Prostate gland (tissue), 2 donors: Measurements from ENCODE around the gene DZIP3. TPM values are rescaled to one million over a fixed set of nuclear protein-coding genes. Genes with fewer than 3 reads are reported as not detected.

Source experiments
- DNase-seq: peaks from one replicate; pipeline ENCODE4 v3.0.0-alpha.2; 2019; ENCODE audit warnings: low spot score
- H3K27ac ChIP-seq, 2 donors: fragments of 200-600 bp; sonication (generic); 2 replicates each; pipeline ENCODE4 v1.5.1; 2017 to 2019
- H3K27me3 ChIP-seq: fragments of 200-600 bp; sonication (generic); replicated peaks from 2 replicates; pipeline ENCODE4 v1.5.1; 2019; ENCODE audit not compliant: insufficient read depth
- H3K36me3 ChIP-seq, 2 donors: fragments of 200-600 bp; sonication (generic); 1 replicate in 1 of 2; 2 replicates in 1 of 2; pipeline versions ENCODE4 v1.5.1 to v1.8.1; 2017 to 2019
- H3K4me1 ChIP-seq: fragments of 200-600 bp; sonication (generic); replicated peaks from 2 replicates; pipeline ENCODE4 v1.5.1; 2019
- H3K4me3 ChIP-seq, 2 donors: fragments of 200-600 bp; sonication (generic); 2 replicates each; pipeline ENCODE4 v1.5.1; 2017 to 2019
- H3K9me3 ChIP-seq: fragments of 200-600 bp; sonication (generic); 2 replicates; pipeline ENCODE4 v1.5.1; 2017
- POLR2A ChIP-seq: fragments of 450-650 bp; IDR thresholded peaks from one replicate; pipeline ENCODE4 v1.6.1; 2016; ENCODE audit warnings: antibody characterized with exemption, mild to moderate bottlenecking
- POLR2AphosphoS5 ChIP-seq: sonication (generic); formaldehyde crosslinking; IDR thresholded peaks from one replicate; pipeline ENCODE4 v1.6.1; 2017; ENCODE audit warnings: antibody characterized with exemption
- WGBS: methylation state at CpG from one replicate; pipeline ENCODE4 v1.1.5; 2018; 5-methylcytosine and 5-hydroxymethylcytosine counted together
- intact Hi-C: fragments of 100-400 bp; cut with DNase I; formaldehyde crosslinking; loops from one replicate; pipeline ENCODE4 v1.14.2; 2022
- total RNA-seq, 2 donors: library from RNA; depleted of rRNA; stranded (reverse); fragments of >200 nt; gene quantifications; one replicate each; pipeline ENCODE4 v1.1.0, GENCODE V29; 2016
- TF ChIP-seq, protein P1 (sequence below), 4 experiments: fragments of 200-600 bp in 2 of 4; fragments of 450-650 bp in 2 of 4; sonication (generic) in 2 of 4; IDR thresholded peaks; 1 replicate in 3 of 4; 2 replicates in 1 of 4; pipeline ENCODE4 v1.5.1; 2016 to 2019; ENCODE audit warnings: antibody characterized with exemption in 4 of 4, mild to moderate bottlenecking in 2 of 4, moderate library complexity in 2 of 4

DZIP3 gene, protein sequence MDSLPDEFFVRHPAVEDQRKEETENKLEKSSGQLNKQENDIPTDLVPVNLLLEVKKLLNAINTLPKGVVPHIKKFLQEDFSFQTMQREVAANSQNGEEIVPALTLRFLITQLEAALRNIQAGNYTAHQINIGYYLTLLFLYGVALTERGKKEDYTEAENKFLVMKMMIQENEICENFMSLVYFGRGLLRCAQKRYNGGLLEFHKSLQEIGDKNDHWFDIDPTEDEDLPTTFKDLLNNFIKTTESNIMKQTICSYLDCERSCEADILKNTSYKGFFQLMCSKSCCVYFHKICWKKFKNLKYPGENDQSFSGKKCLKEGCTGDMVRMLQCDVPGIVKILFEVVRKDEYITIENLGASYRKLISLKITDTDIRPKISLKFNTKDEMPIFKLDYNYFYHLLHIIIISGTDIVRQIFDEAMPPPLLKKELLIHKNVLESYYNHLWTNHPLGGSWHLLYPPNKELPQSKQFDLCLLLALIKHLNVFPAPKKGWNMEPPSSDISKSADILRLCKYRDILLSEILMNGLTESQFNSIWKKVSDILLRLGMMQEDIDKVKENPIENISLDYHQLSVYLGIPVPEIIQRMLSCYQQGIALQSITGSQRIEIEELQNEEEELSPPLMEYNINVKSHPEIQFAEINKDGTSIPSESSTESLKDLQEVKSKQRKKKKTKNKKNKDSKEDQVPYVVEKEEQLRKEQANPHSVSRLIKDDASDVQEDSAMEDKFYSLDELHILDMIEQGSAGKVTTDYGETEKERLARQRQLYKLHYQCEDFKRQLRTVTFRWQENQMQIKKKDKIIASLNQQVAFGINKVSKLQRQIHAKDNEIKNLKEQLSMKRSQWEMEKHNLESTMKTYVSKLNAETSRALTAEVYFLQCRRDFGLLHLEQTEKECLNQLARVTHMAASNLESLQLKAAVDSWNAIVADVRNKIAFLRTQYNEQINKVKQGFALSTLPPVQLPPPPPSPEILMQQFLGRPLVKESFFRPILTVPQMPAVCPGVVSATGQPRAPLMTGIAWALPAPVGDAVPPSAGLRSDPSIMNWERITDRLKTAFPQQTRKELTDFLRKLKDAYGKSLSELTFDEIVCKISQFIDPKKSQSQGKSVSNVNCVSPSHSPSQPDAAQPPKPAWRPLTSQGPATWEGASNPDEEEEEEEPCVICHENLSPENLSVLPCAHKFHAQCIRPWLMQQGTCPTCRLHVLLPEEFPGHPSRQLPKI
- 10 to 100 TPM in 1 of 2 donors, 1 to 10 TPM in 1; 9.8 to 22.2 TPM for total RNA-seq

DNA sequence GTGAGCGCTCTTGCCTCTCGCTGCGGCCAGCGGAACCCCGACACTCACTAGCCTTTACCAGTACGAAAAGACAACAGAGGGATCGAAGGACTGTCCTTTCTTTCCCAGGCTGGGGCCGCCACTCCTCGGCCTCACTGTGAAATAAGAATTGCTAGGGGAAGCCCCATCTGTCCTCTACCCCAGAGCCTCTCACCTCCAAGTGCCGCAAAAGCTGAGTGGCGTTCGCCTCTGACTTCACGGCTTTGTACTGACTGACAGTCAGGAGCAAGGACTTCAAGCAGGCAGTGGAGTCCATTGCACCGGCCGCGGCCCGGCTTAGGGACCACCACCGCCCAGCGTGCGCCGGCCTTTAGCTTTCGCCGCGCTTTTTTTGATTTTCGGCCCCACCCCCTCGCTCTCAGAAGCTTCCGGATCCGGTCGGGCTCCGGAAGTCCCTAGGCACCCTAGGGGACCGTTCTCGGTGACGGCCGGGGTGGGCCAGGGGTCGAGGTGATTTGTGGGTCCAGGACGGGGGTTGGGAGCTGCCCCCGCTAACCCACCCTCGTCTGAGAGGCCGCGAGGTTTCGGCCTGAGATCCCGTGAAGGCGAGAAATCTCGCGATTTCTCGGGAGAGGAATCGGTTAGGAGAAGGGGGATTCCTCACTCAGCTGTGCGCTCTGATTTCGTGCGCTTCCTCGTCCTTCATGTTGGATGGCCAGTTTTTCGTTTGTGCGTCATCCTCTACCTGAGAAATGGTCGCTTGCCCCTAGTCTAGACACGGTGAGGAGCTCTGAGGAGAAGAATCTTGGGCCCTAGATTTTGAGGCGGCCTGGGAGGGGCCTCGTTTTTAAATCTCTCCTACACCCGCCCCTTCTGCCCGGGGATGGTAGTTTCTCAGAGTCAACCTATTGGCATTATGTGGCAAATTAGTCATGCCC lies at the start of gene DZIP3, which contains the start of gene CIP2A:
TSS of gene DZIP3 (plus strand) at position 642 of the 917 bp plus-strand sequence. CDS start 15,685 bp downstream, outside the sequence.
TSS of gene CIP2A (minus strand) at position 358 of the 917 bp plus-strand sequence. CDS start at position 295, 63 bp downstream.
- H3K27ac ChIP-seq: peak within 1 kb of the TSS; percentile 88 to 90
- TF ChIP-seq, protein P1, sequence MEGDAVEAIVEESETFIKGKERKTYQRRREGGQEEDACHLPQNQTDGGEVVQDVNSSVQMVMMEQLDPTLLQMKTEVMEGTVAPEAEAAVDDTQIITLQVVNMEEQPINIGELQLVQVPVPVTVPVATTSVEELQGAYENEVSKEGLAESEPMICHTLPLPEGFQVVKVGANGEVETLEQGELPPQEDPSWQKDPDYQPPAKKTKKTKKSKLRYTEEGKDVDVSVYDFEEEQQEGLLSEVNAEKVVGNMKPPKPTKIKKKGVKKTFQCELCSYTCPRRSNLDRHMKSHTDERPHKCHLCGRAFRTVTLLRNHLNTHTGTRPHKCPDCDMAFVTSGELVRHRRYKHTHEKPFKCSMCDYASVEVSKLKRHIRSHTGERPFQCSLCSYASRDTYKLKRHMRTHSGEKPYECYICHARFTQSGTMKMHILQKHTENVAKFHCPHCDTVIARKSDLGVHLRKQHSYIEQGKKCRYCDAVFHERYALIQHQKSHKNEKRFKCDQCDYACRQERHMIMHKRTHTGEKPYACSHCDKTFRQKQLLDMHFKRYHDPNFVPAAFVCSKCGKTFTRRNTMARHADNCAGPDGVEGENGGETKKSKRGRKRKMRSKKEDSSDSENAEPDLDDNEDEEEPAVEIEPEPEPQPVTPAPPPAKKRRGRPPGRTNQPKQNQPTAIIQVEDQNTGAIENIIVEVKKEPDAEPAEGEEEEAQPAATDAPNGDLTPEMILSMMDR (IDR thresholded peaks at IDR 0.05): peak in 2 of 4 experiments; percentile 4 to 18
- TF ChIP-seq POLR2AphosphoS5 (peak; percentile 91), POLR2A (peak; percentile 54)
- DNase-seq: peak; percentile 65
- no peaks in the 10 kb centered on the region for H3K4me1 ChIP-seq
- H3K36me3 ChIP-seq: no peaks in the 10 kb centered on the region
- no peaks in the 10 kb centered on the region for H3K27me3 ChIP-seq
- intact Hi-C loops: no loop called here
- under 1% methylated on average over 59 of the region's 59 CpGs for WGBS
- H3K9me3 ChIP-seq: no peaks in the 10 kb centered on the region
- peak within 1 kb of the TSS; percentile 55 to 75 for H3K4me3 ChIP-seq

DNA sequence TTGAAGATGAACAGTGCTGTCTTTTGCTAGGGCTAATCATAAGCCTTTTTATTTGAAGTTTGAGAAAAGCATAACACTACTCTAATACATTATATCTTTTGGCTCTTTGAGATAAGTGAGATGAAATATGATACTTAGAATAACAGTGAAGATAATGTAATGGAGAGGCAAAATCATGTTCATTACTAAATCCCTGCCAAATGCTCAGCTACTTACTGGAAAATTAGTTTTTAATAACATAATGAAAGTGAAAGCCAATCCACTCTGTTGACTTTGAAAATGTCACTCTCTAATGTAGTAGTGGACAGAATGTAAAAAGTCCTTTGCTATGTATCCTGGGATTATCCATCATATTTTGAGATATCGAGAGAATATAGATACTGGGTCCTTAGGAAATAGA lies 43.3 kb upstream of the DZIP3 start:
- DNase-seq: no peak
- Histone ChIP-seq H3K4me1 (no peaks in the 10 kb centered on the region), H3K27ac (no peak overlapping the region), H3K4me3 (no peak overlapping the region), H3K27me3 (no peaks in the 10 kb centered on the region), H3K9me3 (no peaks in the 10 kb centered on the region), H3K36me3 (no peaks in the 10 kb centered on the region)
- no peak for TF ChIP-seq POLR2AphosphoS5
- TF ChIP-seq POLR2A: no peak
- TF ChIP-seq, protein P1 (IDR thresholded peaks at IDR 0.05): no peak
- WGBS: 80% methylated on average over 1 of the region's 1 CpG
- intact Hi-C loops: no loop called here

DNA sequence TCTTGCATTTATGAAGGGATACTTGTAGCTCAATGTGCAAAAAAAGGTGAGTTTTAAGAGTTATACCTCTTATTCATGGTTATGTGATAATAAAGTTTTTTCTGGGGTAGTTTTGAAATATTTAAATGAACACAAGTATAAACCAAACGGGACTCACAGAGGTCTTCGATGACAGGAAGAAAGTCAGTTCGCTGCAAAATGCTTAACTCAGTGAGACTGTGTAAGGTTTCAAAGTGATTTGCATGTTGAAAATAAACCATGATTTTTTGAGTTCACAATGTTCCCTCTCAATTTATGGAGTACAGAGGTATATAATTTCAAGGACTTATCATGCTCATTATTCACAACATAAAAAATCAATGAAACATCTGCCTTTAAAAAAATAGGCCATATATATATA lies 42.8 kb upstream of the DZIP3 start:
- H3K36me3 ChIP-seq: no peaks in the 10 kb centered on the region
- H3K4me1 ChIP-seq: no peaks in the 10 kb centered on the region
- WGBS: 67% methylated on average over 3 of the region's 3 CpGs
- no peak overlapping the region for H3K27ac ChIP-seq
- intact Hi-C loops: no loop called here
- no peaks in the 10 kb centered on the region for H3K9me3 ChIP-seq
- TF ChIP-seq, protein P1 (IDR thresholded peaks at IDR 0.05): no peak
- no peak for TF ChIP-seq POLR2AphosphoS5
- H3K4me3 ChIP-seq: no peak overlapping the region
- no peak for DNase-seq
- no peaks in the 10 kb centered on the region for H3K27me3 ChIP-seq

DNA sequence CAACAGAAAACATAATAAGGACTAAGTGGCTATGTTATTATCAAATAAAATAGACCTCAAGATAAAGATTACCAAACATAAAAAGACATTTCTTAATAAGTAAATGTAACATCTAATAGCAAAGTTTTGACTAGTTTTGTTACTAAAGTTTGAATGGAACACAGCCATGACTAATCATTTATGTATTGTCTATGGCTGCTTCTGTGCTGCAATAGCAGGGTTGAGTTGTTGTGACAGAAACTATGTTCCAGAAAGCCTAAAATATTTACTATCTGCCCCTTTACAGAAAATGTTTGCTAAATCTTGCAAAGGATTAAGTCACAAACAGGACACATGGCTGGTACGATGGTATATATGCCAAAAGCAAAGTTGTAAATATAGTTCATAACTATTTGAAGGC lies 41.2 kb upstream of the DZIP3 start:
- WGBS: 34% methylated on average over 1 of the region's 1 CpG

More for the DNA sequence above, 41.2 kb upstream of the DZIP3 start:
- Histone ChIP-seq H3K36me3 (no peaks in the 10 kb centered on the region), H3K4me1 (no peaks in the 10 kb centered on the region), H3K9me3 (no peaks in the 10 kb centered on the region), H3K4me3 (no peak overlapping the region), H3K27ac (no peak overlapping the region), H3K27me3 (no peaks in the 10 kb centered on the region)
- DNase-seq: no peak
- intact Hi-C loops: no loop called here
- no peak for TF ChIP-seq POLR2AphosphoS5
- no peak for TF ChIP-seq POLR2A
- TF ChIP-seq, protein P1 (IDR thresholded peaks at IDR 0.05): no peak
